ENCODE data around the gene LRP6. TPM values are rescaled to one million over a fixed set of nuclear protein-coding genes. Genes with fewer than 3 reads are reported as not detected.

LRP6 gene
- total RNA-seq, 1 donor from 2014 or later: 15.2 TPM

DNA sequence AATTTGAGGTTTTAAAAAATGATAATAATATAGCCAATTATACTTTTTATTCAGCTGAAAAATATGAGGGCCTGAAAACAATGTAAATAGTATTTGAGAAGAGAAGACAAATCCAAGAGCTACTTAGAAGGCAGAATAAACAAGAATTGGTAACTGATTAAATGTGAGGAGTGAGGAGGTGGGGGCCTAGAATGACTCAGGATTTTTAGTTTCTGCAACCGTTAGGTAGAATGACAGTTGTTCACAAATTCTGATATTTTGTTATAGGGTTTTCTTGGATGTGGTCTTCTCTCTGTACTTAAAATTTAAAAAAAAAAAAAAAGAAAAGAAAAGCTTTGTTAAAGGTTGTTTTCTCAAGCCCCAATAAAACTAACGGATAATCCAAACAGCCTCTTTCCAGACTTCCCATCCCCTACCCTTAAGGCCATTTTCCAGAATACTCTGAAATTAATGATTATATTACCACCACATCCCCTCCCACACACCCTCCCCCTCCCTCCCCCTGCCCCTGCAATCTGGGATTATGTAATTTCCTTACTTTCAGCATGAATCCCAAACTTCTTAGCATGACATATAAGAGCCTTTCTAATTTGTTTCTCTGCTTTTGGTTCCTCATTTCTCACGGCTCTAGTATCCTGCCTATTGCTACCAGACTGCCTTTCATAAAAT, 50.4 kb downstream of the LRP6 start:
- Histone ChIP-seq H3K27me3 (ENCODE audit: control insufficient read depth, insufficient read depth, low read length) (no peaks in the 10 kb centered on the region), H3K36me3 (ENCODE audit: control insufficient read depth, insufficient read depth, low read length) (no peaks in the 10 kb centered on the region), H3K4me3 (ENCODE audit: low read depth, low read length) (no peak overlapping the region)
- TF ChIP-seq, protein P1, sequence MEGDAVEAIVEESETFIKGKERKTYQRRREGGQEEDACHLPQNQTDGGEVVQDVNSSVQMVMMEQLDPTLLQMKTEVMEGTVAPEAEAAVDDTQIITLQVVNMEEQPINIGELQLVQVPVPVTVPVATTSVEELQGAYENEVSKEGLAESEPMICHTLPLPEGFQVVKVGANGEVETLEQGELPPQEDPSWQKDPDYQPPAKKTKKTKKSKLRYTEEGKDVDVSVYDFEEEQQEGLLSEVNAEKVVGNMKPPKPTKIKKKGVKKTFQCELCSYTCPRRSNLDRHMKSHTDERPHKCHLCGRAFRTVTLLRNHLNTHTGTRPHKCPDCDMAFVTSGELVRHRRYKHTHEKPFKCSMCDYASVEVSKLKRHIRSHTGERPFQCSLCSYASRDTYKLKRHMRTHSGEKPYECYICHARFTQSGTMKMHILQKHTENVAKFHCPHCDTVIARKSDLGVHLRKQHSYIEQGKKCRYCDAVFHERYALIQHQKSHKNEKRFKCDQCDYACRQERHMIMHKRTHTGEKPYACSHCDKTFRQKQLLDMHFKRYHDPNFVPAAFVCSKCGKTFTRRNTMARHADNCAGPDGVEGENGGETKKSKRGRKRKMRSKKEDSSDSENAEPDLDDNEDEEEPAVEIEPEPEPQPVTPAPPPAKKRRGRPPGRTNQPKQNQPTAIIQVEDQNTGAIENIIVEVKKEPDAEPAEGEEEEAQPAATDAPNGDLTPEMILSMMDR (IDR thresholded peaks at IDR 0.05; ENCODE audit: insufficient read depth, low read length, poor library complexity, severe bottlenecking): no peak
- no peak for DNase-seq (ENCODE audit: low read depth)

DNA sequence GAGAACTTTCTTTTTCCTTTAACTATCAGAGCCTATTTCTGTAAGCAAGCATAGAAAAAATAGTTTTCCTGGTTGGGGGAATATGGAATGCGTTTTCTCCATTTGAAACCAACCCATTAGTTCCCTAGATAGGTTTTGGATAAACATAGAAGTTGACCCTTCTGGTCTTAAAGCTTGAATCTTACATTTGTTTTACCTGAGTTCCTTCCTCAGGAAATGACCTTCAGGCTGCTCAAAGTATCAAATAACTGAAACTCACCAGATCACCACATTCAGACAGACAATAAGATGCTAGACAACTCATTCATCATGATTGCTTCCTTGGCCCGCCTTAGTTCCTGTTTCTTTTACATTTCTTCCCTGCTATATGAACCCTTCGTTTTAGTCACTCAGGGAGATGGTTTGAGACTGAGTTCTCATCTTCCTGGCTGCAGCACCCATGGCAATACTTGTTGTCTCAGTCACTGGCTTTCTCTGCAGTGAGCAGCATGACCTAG, 52.2 kb downstream of the LRP6 start:
- H3K4me3 ChIP-seq (ENCODE audit: low read depth, low read length): no peak overlapping the region
- TF ChIP-seq, protein P1 (IDR thresholded peaks at IDR 0.05; ENCODE audit: insufficient read depth, low read length, poor library complexity, severe bottlenecking): no peak
- no peak for DNase-seq (ENCODE audit: low read depth)
- no peaks in the 10 kb centered on the region for H3K27me3 ChIP-seq (ENCODE audit: control insufficient read depth, insufficient read depth, low read length)
- H3K36me3 ChIP-seq (ENCODE audit: control insufficient read depth, insufficient read depth, low read length): no peaks in the 10 kb centered on the region

DNA sequence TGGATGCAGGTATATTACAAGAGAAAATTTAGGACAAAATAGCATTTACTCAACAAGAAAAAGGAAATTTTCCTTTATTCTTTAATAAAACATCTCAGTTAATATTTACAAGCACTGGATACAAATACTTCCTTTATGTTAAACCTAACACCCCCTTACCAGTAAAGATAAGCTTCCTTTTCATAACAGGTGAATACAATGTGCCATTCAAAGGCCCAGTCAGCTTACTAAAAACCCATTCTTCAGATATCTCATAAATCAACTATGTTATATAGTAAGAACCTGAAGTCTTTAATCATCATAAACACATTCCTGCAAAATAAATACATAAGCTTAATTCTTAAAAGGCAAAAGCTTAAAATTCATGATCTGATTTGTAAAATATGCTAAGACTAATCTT, 52.6 kb downstream of the LRP6 start:
- Histone ChIP-seq H3K36me3 (ENCODE audit: control insufficient read depth, insufficient read depth, low read length) (no peaks in the 10 kb centered on the region), H3K27me3 (ENCODE audit: control insufficient read depth, insufficient read depth, low read length) (no peaks in the 10 kb centered on the region), H3K4me3 (ENCODE audit: low read depth, low read length) (no peak overlapping the region)
- no peak for DNase-seq (ENCODE audit: low read depth)
- TF ChIP-seq, protein P1 (IDR thresholded peaks at IDR 0.05; ENCODE audit: insufficient read depth, low read length, poor library complexity, severe bottlenecking): no peak

DNA sequence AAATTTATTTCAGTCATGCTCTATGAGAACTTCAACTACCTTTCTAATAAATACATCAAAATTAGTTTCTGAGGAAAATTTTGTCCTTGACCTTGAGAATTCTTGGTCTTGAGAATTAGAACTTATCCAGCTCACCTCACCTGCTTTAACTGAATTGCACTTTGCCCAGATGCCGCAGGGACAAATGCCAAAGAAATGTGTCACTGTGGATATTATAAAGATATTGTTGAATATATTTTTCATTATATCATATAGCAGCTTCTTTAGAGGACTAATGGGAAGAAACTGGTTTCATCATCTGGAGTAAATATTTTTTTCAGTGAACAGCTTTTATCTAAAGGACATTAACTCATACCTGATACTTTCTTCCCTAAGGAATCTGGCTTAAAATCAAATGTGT, 54.1 kb downstream of the LRP6 start:
- TF ChIP-seq, protein P1 (IDR thresholded peaks at IDR 0.05; ENCODE audit: insufficient read depth, low read length, poor library complexity, severe bottlenecking): no peak
- DNase-seq (ENCODE audit: low read depth): no peak

DNA sequence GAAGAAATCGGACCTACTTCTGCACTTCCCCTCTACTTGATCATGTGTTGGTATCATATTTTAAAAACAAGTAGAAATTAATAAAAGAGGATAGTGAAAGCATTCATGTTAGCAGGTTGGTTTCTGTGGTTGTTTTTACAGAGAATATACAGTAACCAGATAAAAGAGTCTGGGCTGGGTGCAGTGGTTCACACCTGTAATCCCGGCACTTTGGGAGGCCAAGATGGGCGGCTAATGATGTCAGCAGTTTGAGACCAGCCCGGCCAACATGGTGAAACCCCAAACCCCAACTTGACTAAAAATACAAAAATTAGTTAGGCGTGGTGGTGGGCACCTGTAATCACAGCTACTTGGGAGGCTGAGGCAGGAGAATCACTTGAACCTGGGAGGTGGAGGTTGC, 55.9 kb downstream of the LRP6 start:
- Histone ChIP-seq H3K36me3 (ENCODE audit: control insufficient read depth, insufficient read depth, low read length) (no peaks in the 10 kb centered on the region), H3K4me3 (ENCODE audit: low read depth, low read length) (no peak overlapping the region), H3K27me3 (ENCODE audit: control insufficient read depth, insufficient read depth, low read length) (no peaks in the 10 kb centered on the region)
- DNase-seq (ENCODE audit: low read depth): no peak
- TF ChIP-seq, protein P1 (IDR thresholded peaks at IDR 0.05; ENCODE audit: insufficient read depth, low read length, poor library complexity, severe bottlenecking): no peak

More for the DNA sequence above, 54.1 kb downstream of the LRP6 start:
- no peak overlapping the region for H3K4me3 ChIP-seq (ENCODE audit: low read depth, low read length)
- H3K27me3 ChIP-seq (ENCODE audit: control insufficient read depth, insufficient read depth, low read length): no peaks in the 10 kb centered on the region
- no peaks in the 10 kb centered on the region for H3K36me3 ChIP-seq (ENCODE audit: control insufficient read depth, insufficient read depth, low read length)

DNA sequence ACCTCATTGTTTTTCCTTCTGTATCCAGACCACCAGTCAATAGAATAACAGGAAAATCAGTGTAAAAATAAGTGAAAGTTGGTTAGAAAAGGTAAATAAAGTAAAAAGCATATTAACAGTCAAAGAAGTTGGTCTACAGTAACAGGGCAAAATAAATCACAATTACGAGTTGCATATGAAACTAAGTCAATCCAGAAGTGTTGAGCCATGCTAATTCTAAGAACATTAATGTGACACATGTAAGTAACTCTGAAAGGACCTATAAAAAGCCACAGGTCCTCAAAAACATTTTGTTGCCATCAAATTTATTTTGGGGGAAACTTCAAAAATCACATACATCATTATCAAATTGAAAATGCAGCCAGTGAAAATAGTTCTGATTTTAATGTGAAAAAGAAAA, 56.4 kb downstream of the LRP6 start:
- Histone ChIP-seq H3K36me3 (ENCODE audit: control insufficient read depth, insufficient read depth, low read length) (no peaks in the 10 kb centered on the region), H3K27me3 (ENCODE audit: control insufficient read depth, insufficient read depth, low read length) (no peaks in the 10 kb centered on the region), H3K4me3 (ENCODE audit: low read depth, low read length) (no peak overlapping the region)
- no peak for DNase-seq (ENCODE audit: low read depth)
- TF ChIP-seq, protein P1 (IDR thresholded peaks at IDR 0.05; ENCODE audit: insufficient read depth, low read length, poor library complexity, severe bottlenecking): no peak
